GM12878 (cell line): ENCODE results near the gene NLRP5. TPM values are rescaled to one million over a fixed set of nuclear protein-coding genes. Genes with fewer than 3 reads are reported as not detected.

Source experiments
- ATAC-seq: fragments of 200-7000 bp; cut with Tn5 transposase; 3 replicates; pipeline ENCODE4 v1.9.1; 2020; ENCODE audit warnings: mild to moderate bottlenecking, moderate library complexity
- BruUV-seq: library from RNA; stranded (reverse); fragments of 400-500 nt; replicated peaks from 2 replicates; lab custom pipeline; 2021; lab: Mats Ljungman, UMichigan
- CTCF ChIA-PET: fragments of 300-600 bp; sonication (Branson Sonifier 250); formaldehyde crosslinking; extraction: SDS; loops from one replicate; lab custom pipeline; 2021; ENCODE audit warnings: inconsistent platforms; lab: Yijun Ruan, JAX
- POLR2A ChIA-PET: fragments of 350-600 bp; formaldehyde crosslinking; extraction: SDS; loops from one replicate; lab custom pipeline; 2021; ENCODE audit warnings: inconsistent platforms; lab: Charles Lee
- RAD21 ChIA-PET: fragments of 300-600 bp; sonication (Branson Sonifier 250); formaldehyde crosslinking; loops from one replicate; lab custom pipeline; 2023; ENCODE audit warnings: antibody characterized with exemption; ENCODE audit not compliant: unreplicated experiment; lab: Charles Lee
- SMC1A ChIA-PET: fragments of 300-600 bp; sonication (Branson Sonifier 250); formaldehyde crosslinking; loops from one replicate; lab custom pipeline; 2023; ENCODE audit not compliant: unreplicated experiment, uncharacterized antibody; lab: Charles Lee
- DNase-seq: peaks from one replicate; pipeline ENCODE4 v3.0.0-alpha.2; 2011; ENCODE audit warnings: low read depth, low spot score
- FAIRE-seq: peaks from 3 replicates; lab custom pipeline; 2011; peaks lifted over from hg19 to GRCh38; lab: Jason Lieb, UNC
- H2AFZ ChIP-seq: 2 replicates; pipeline ENCODE4 v1.6.0; 2011; ENCODE audit warnings: low read depth, low read length, control low read depth; ENCODE audit not compliant: control insufficient read depth
- H3K27ac ChIP-seq: 2 replicates; pipeline ENCODE4 v1.5.1; 2011; ENCODE audit warnings: control low read depth; ENCODE audit not compliant: control insufficient read depth, insufficient read depth
- H3K27me3 ChIP-seq, 2 experiments: replicated peaks in 1 of 2; 2 replicates each; pipeline versions ENCODE4 v1.6.0 to v1.6.1; 2011; ENCODE audit warnings: low read length in 1 of 2; ENCODE audit not compliant: control insufficient read depth in 2 of 2, insufficient read depth in 2 of 2
- H3K36me3 ChIP-seq, 2 experiments: 2 replicates each; pipeline ENCODE4 v1.5.1; 2011; ENCODE audit warnings: low read length in 1 of 2; ENCODE audit not compliant: control insufficient read depth in 2 of 2, insufficient read depth in 2 of 2
- H3K4me1 ChIP-seq: 2 replicates; pipeline ENCODE4 v1.6.1; 2011; ENCODE audit warnings: mild to moderate bottlenecking, low read length, moderate library complexity, mixed read lengths; ENCODE audit not compliant: control insufficient read depth, insufficient read depth
- H3K4me2 ChIP-seq: 2 replicates; pipeline ENCODE4 v1.6.0; 2011; ENCODE audit warnings: control low read depth; ENCODE audit not compliant: control insufficient read depth, insufficient read depth
- H3K4me3 ChIP-seq: fragments of 200-600 bp; sonication (generic); 2 replicates; pipeline ENCODE4 v1.5.1; 2016
- H3K79me2 ChIP-seq: 2 replicates; pipeline ENCODE4 v1.6.0; 2011; ENCODE audit warnings: low read length; ENCODE audit not compliant: control insufficient read depth, insufficient read depth
- H3K9ac ChIP-seq: 2 replicates; pipeline ENCODE4 v1.8.0; 2011; ENCODE audit warnings: low read length, control low read depth, mixed read lengths; ENCODE audit not compliant: control insufficient read depth, insufficient read depth
- H3K9me3 ChIP-seq: replicated peaks from 3 replicates; pipeline ENCODE4 v1.5.1; 2011; ENCODE audit warnings: mild to moderate bottlenecking, low read length; ENCODE audit not compliant: control insufficient read depth, insufficient read depth
- H4K20me1 ChIP-seq: 2 replicates; pipeline ENCODE4 v1.6.0; 2011; ENCODE audit not compliant: control insufficient read depth, insufficient read depth
- CREM ChIP-seq: IDR thresholded peaks from 2 replicates; pipeline ENCODE4 v1.6.1; 2014; ENCODE audit warnings: antibody characterized with exemption, low read depth
- HDAC6 ChIP-seq: fragments of 200-600 bp; sonication (generic); IDR thresholded peaks from one replicate; pipeline ENCODE4 v1.8.0; 2017; ENCODE audit warnings: antibody characterized with exemption; ENCODE audit not compliant: unreplicated experiment
- IRF4 ChIP-seq: IDR thresholded peaks from 2 replicates; pipeline ENCODE4 v1.6.1; 2011; ENCODE audit warnings: low read depth, low read length
- POLR2A ChIP-seq: IDR thresholded peaks from 2 replicates; pipeline ENCODE4 v1.6.1; 2011; ENCODE audit warnings: low read depth, mild to moderate bottlenecking, low read length
- RUNX3 ChIP-seq: IDR thresholded peaks from 2 replicates; pipeline ENCODE4 v1.6.1; 2012; ENCODE audit warnings: low read length, inconsistent platforms
- TCF12 ChIP-seq: IDR thresholded peaks from 2 replicates; pipeline ENCODE4 v1.6.1; 2011; ENCODE audit warnings: low read depth, mild to moderate bottlenecking, low read length
- TCF3 ChIP-seq: IDR thresholded peaks from 2 replicates; pipeline ENCODE4 v1.6.1; 2012; ENCODE audit warnings: low read depth, mild to moderate bottlenecking, low read length, borderline replicate concordance; ENCODE audit not compliant: insufficient read depth
- YBX1 ChIP-seq: fragments of 450-650 bp; IDR thresholded peaks from 2 replicates; pipeline ENCODE4 v1.6.1; 2016; ENCODE audit warnings: antibody characterized with exemption
- WGBS: methylation state at CpG from one replicate; pipeline ENCODE4 v1.1.6; 2016; ENCODE audit warnings: low lambda C conversion rate; ENCODE audit not compliant: insufficient replicate concordance, insufficient coverage; ENCODE audit errors: missing lambda C conversion rate; 5-methylcytosine and 5-hydroxymethylcytosine counted together
- in situ Hi-C: fragments of 300-500 bp; cut with MboI; formaldehyde crosslinking; loops from 9 replicates; pipeline ENCODE4 v1.14.3; 2018; ENCODE audit warnings: mixed read lengths
- intact Hi-C: fragments of 100-400 bp; cut with micrococcal nuclease; formaldehyde crosslinking; loops from one replicate; pipeline ENCODE4 v1.14.2; 2022; ENCODE audit not compliant: unreplicated experiment
- polyA plus RNA-seq, 11 experiments: library from polyadenylated mRNA; depleted of rRNA in 4 of 11; unstranded in 6 of 11; stranded (reverse) in 5 of 11; fragments of >200 nt; fragmentation: Nextera tagmentation in 4 of 11; fragmentation: Illumina TruSeq in 1 of 11; extraction: Ambion mirVana in 4 of 11; extraction: Trizol in 1 of 11; gene quantifications; 1 replicate in 1 of 11; 2 replicates in 10 of 11; pipeline versions ENCODE4 v1.2.1 to v1.2.3, GENCODE V29; 2011 to 2016; ENCODE audit warnings: inconsistent platforms in 2 of 11, missing spikeins in 2 of 11, low read depth in 1 of 11
- total RNA-seq, 4 experiments: library from RNA; depleted of rRNA in 3 of 4; stranded (reverse); fragments of >200 nt in 3 of 4; fragmentation: Illumina TruSeq in 1 of 4; extraction: Trizol in 1 of 4; gene quantifications; 2 replicates each; pipeline versions ENCODE4 v1.2.1 to v1.2.3, GENCODE V29; 2013 to 2021

Gene NLRP5
- total and polyA plus RNA-seq, 10 of the 15 experiments (the other 5 are each of a cell fraction or from before 2014, with no cell fraction given) = 0.01 TPM; not detected in 9

GRCh38 chr19:56086671-56087430 is 100.3 kb downstream of the NLRP5 start:
- ChIA-PET CTCF (interaction anchor here (0.6 kb wide), 1 partner anchor 9 kb away, joined by 4 read pairs; no protein-coding TSS in a partner anchor), SMC1A (no interaction called here), POLR2A (no interaction called here), RAD21 (no interaction called here)
- Histone ChIP-seq H3K27me3 (no peaks in the 10 kb centered on the region), H3K79me2 (no peaks in the 10 kb centered on the region), H3K36me3 (peaks cover 3 to 15% of the 10 kb centered on the region in 2 experiments; a peak in 3 of 4 replicates), H3K9me3 (no peaks in the 10 kb centered on the region), H3K4me2 (no peak overlapping the region), H3K27ac (no peak overlapping the region), H3K9ac (no peak overlapping the region), H4K20me1 (no peaks in the 10 kb centered on the region), H2AFZ (no peak overlapping the region), H3K4me3 (no peak overlapping the region), H3K4me1 (no peaks in the 10 kb centered on the region)
- ATAC-seq (no peak), FAIRE-seq (no peak), DNase-seq (no peak)
- no TSS peak for BruUV-seq
- 89% methylated on average over 45 of the region's 49 CpGs for WGBS
- in situ Hi-C loops = no loop called here
- peak; percentile 50; the same call in 1 of the 2 replicates for TF ChIP-seq POLR2A
- TF ChIP-seq TCF12 = no peak
- no peak for TF ChIP-seq TCF3
- no peak for TF ChIP-seq CREM
- no peak for TF ChIP-seq HDAC6
- TF ChIP-seq RUNX3 = no peak
- no peak for TF ChIP-seq YBX1
- no peak for TF ChIP-seq IRF4
- intact Hi-C loops = no loop called here
